ENCODE measurements around the gene PRTFDC1.
"Not testable (repeated sequence)": the region's sequence is repeated elsewhere in the genome, so short reads cannot be mapped to it uniquely, and the experiment has no call there.

The PRTFDC1 gene, protein sequence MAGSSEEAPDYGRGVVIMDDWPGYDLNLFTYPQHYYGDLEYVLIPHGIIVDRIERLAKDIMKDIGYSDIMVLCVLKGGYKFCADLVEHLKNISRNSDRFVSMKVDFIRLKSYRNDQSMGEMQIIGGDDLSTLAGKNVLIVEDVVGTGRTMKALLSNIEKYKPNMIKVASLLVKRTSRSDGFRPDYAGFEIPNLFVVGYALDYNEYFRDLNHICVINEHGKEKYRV

DNA sequence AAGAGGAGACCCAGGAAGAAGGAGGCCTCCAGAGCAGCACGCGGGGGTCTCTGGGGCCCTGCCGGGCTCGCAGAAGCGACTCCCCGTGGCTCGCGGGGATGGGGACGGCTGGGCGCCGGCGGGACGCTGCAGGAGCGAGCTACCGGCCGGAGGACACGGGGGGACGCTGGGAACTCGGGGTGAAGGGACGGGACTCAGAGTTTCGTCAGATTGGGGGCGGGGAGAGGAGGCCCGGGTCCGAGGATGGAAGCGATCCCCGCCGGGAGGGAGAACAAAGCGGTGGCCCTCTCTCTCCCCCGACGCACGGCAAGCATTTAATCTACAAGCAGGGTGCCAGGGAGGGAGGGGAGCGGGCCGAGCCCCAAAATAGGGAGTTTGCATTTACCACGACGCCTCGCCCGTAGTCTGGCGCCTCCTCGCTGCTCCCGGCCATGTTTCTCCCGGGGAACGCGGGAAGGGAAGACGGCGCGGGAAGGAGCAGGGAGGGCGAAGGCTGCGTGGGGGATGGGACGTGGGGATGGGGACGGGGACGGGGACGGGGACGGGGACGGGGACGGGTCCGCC lies at the start of gene PRTFDC1:
TSS of gene PRTFDC1 (minus strand) at position 464 of the 564 bp plus-strand sequence. CDS start at position 433, 31 bp downstream.
- no peak for DNase-seq (ENCODE audit: low read depth in 4 of 4, low spot score in 1 of 4)

DNA sequence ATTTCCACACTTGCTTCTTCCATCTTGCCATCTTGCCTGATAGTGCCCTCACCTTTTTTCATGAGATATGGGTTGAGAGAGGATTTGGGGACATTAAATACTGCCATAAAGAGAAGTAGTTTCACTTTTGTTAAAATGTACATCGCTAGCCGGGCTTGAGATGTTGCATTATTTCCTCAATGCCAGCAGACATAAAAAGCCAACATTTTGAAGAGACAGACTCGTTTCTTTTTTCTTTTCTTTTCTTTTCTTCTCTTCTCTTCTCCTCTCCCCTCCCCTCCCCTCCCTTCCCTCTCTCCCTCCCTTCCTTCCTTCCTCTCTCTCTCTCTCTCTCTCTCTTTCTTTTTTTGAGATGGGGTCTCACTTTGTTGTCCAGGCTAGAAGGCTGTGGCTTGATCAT lies 45.6 kb upstream of the PRTFDC1 start:
- DNase-seq (ENCODE audit: low read depth in 4 of 4, low spot score in 1 of 4), result no peak

DNA sequence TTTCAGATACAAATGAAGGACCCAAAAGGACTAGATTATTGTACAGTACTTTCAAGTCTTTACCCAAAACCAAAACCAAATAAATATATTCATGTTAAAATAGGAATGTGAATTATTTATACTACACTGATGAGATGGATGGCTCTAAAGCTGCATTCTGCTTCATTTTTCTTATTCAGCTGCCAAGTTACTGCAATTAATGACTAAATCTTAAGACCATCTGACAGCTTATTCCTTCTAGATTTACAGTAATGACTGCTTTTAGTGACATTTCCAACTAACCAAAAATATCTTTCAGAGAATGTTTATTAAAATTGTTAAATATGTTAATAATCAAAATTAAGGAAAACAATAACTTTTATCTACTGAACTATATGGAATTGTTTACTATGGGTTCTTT lies 42.7 kb upstream of the PRTFDC1 start:
- no peak for DNase-seq (ENCODE audit: low read depth in 4 of 4, low spot score in 1 of 4)

GRCh38 chr10:24993237-24993958 lies 41.0 kb upstream of the PRTFDC1 start:
- no peak for DNase-seq (ENCODE audit: low read depth in 4 of 4, low spot score in 1 of 4)

GRCh38 chr10:24992512-24993133 lies 40.2 kb upstream of the PRTFDC1 start:
- no peak for DNase-seq (ENCODE audit: low read depth in 4 of 4, low spot score in 1 of 4)

DNA sequence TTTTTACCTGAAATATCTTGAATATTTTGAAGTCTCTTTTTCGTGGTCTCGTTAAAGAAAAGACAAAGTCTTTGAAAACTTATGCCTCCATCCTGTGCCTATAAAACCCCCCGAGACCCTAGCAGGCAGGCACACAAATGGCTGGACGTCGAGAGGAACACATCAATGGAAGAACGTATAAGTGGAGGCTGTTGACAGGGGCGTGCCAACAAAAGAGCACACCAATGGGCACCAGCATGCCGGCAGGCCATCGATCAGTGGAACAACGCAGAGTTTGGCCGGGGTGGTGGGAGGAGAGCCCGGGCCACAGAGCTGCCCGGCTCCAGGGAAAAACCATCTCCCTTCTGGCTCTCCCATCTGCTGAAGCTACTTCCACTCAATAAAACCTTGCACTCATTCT lies 38.9 kb upstream of the PRTFDC1 start:
- no peak for DNase-seq (ENCODE audit: low read depth in 4 of 4, low spot score in 1 of 4)

DNA sequence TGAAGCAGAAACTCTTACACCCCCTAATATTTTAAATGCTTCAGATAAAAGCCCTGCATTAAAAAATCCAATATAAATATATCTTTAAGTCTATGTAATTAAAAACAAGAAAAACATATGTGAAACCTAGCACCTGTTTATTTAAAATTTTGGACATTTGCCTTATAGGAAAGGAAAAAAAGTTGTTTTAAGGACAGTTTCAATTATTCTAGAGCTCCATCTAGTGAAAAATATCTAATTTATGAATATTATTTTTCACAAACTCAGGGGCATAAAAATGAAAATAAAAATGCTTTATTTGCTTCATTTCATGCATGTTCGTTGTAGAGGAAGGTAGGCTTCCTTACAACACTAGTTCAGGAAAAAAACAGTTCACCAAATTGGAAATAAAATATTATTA lies 37.5 kb upstream of the PRTFDC1 start:
- DNase-seq (ENCODE audit: low read depth in 4 of 4, low spot score in 1 of 4), result no peak

DNA sequence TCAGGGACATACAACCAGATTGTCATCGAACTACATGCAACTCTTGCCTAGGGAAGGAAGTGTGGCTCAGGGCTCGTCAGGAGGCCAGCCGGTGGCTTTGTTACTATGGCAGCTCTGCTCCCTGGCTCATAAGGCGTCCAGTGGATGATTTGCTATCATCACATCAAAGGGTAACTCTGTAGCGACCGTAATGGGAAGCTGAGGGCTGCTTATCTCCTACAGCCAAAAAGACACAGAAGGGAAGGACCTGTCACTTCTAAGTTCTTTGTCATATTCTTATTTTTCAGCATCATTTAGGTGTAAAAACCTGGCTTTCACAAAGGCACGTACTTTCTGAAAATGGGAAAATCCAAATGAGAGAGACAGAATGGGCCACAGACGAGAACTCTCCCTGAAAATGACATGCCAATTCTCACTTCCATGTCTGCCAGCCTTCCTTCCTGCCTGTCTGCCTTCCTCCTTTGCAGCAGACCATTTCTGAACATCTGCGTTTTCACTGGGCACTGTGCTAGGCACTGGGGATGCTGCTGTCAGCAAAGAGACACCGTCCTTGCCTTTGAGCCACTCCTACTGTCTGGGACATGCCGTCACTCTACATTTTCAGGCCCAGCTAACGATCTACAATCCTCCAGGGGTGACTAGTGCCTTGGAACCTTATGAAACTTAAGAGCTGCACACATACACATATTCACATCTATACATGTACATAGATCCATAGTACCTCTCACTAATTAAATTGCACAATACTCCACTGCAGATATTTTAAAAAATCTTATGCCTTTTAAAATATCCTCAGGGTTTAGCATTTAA lies 36.6 kb upstream of the PRTFDC1 start:
- DNase-seq (ENCODE audit: low read depth in 4 of 4, low spot score in 1 of 4), result no peak

DNA sequence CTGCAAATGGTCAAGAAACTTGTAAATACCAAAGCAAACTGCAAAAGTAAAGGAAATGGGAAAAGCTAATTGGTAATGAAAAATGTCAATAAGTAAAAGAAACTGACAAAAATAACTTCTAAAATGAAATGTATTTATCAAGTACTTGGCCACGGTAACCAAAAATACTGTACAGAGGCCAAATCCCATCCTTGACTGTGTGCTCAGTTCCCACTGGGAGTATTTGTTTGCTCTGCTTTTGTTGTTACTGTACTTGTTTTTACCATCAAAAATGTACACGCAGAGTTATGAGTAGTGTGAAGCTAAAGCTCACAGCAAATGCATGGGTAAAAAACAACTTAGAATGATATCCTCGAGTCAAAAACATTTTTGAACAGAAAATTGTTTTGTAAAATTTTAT lies 32.5 kb upstream of the PRTFDC1 start:
- no peak for DNase-seq (ENCODE audit: low read depth in 4 of 4, low spot score in 1 of 4)

GRCh38 chr10:24983946-24984345 lies 31.5 kb upstream of the PRTFDC1 start:
- DNase-seq (ENCODE audit: low read depth in 4 of 4, low spot score in 1 of 4), result no peak

DNA sequence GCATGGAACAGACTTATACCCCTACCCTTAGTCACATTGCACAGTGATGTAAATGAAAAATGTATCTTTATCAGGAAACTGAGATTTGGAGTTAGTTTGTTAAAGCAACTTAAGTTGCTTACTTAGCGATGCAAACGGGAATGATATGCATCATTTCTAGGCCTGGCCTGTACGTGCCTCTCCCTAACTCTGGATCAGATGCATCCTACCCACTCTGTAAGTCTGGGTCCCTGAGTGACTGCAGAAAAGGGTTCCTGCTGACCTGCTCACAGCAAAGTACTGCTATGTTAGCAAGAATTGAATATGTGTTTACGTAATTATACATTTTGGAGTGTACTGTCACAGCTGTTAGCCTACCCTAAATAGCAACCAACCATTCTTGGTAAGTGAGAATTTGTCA lies 30.7 kb upstream of the PRTFDC1 start:
- DNase-seq (ENCODE audit: low read depth in 4 of 4, low spot score in 1 of 4), result no peak

DNA sequence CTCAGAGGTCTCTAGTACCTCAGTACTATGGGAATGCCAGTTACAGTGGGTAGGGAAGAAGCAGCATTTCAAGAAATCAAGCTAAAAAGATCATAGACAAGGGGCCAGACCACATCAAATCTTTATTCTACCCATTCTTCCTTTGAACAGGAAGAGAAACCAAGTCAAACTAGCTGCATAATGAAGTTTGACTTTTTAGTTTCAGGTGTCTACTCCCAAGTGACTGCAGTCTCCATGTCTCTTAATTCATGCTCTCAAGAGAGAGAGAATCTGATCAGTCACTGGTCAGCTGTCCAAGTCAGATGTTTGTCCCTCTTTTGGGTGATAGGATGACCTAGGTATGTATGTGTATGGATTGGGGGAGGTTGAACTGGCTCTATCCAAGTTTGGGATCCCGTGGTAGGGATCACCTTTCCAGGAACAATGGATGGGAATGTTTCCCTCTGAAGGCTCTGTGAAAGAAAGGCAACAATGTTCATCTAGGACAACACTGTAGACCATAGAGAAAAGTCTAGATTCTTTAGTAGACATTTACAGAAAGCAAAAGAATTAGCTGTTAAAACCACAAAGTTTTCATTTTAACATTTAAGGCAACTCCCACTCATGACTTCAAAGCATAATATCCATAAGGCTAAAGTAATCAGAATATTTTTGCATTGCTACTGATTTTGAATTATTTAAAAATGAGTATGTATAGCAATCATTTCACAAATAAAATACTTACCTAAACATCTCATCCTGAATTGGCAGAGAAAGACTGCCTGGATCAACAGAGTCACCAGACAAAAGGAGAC lies 30.1 kb upstream of the PRTFDC1 start:
- DNase-seq (ENCODE audit: low read depth in 4 of 4, low spot score in 1 of 4), result no peak

DNA sequence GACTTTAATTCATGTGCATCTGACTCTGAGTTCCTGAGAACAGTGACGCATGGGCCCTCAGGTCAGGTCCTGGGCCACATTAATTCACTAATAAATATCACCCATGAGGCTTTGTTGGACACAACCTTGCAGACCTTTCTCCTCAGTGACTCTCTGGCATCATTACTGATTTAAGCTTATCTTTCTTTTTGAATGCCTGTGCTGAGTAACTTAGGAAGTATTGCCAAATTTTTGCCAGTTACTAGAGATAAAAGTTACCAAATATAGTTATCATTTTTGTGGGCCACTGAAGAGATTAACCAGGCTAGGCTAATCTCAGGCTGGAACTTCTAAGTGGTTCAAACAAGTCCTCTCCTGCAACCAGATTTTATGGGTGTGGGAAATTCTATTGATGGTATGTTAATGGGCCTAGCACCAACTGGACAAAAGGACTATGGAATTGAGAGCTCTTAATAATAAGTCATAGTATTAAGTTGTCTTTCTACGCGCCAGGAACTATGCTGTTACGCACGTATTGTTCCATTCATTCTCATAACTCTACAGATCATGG lies 28.8 kb upstream of the PRTFDC1 start:
- no peak for DNase-seq (ENCODE audit: low read depth in 4 of 4, low spot score in 1 of 4)

DNA sequence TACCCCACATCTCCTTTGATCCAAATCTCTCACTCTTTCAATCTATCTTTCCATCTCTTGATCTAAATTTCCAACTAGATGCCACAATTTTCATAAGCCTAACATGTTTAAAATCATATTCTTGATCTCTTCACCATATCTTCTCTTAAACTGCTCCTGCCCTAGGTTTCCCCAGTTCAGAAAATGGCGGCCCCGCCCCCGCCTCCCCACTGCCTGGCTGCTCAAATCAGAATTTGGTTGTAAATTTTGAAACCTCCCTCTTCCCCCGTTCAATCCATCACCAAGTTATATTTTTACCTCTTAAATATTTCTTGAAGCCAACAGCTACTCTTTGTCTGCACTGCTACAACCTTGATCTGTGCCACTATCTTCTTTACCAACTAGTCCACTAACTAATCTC lies 27.3 kb upstream of the PRTFDC1 start:
- DNase-seq (ENCODE audit: low read depth in 4 of 4, low spot score in 1 of 4), result no peak

GRCh38 chr10:24974976-24975375 lies 22.6 kb upstream of the PRTFDC1 start:
- DNase-seq (ENCODE audit: low read depth in 4 of 4, low spot score in 1 of 4), result no peak

- DNase-seq (ENCODE audit: low read depth in 4 of 4, low spot score in 1 of 4), result no peak
These were observed 20.8 kb upstream of the PRTFDC1 start for GRCh38 chr10:24973163-24973562.

GRCh38 chr10:24971374-24971773 lies 19.0 kb upstream of the PRTFDC1 start:
- DNase-seq (ENCODE audit: low read depth in 4 of 4, low spot score in 1 of 4), result no peak

DNA sequence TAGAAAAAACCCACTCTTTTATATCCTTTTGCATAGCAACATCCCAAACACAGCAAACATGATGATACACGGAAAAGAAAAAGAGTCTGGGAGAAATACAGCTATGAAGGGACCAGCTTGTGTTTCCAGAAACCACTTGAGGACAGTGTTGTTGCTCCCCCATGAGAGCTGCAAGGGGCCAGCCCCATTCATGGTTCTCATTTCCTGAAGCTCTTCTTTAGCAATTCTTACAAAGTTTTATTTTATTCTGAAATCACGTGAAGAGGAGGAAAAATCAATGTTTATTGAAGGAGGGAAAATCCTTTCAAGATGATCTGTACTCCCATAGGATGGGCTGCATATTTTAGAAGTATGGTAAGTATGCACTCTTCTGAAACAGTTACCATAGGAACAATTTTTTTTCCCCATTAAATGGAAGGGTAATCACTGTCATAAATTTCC lies 17.5 kb upstream of the PRTFDC1 start:
- no peak for DNase-seq (ENCODE audit: low read depth in 4 of 4, low spot score in 1 of 4)

DNA sequence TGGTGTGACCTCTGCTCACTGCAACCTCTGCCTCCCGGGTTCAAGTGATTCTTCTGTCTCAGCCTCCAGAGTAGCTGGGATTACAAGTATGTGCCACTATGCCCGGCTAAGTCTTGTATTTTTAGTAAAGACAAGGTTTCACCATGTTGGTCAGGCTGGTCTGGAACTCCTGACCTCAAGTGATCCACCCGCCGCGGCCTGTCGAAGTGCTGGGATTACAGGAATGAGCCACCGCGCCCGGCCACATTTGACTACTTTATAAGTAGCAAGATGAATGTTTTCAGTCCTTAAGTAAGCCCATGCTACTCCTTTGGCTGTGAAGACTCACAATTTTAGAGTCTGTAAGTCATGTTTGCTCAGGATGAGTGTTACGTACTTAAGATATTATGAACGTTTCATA lies 16.5 kb upstream of the PRTFDC1 start:
- DNase-seq (ENCODE audit: low read depth in 4 of 4, low spot score in 1 of 4), result not testable (repeated sequence)

DNA sequence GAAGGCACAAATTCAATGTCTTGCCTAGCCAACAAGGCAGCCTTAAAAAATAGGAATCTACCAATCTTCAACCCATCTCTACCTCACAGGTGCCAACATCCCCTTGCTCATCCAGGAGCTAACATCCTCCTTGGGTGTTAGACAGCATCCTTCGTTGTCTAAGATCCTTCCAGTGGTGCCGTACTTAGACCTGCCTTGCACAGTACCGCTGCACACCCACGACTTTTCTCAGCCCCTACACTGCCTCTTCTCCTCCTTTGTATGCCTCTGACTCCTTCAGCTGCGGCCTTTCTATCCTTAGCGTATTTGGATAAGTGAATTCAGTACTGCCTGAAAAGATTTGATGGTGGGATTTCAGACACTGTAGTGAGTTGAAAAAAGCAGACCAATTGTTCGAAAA lies 15.9 kb upstream of the PRTFDC1 start:
- DNase-seq (ENCODE audit: low read depth in 4 of 4, low spot score in 1 of 4), result no peak

Data from stimulated activated CD4-positive, alpha-beta T cell treated with anti-CD3 and anti-CD28 coated beads, Interleukin-1b, Interleukin-23, amount 100 ng/mL, for 24 hours (primary cell).